Endothelial cell of coronary artery (primary cell): ENCODE data around the gene PIEZO2. TPM values are rescaled to one million over a fixed set of nuclear protein-coding genes. Genes with fewer than 3 reads are reported as not detected.

Experiments used
- total RNA-seq: library from RNA; depleted of rRNA; stranded (reverse); fragments of >200 nt; gene quantifications from 2 replicates; pipeline ENCODE4 v1.2.3, GENCODE V29; 2014

The PIEZO2 gene
- 9.4 and 56.4 TPM in 2 replicates for total RNA-seq

GRCh38 chr18:11149441-11150270, at the start of gene PIEZO2:
Gene PIEZO2 (minus strand): TSS chr18:11149569. CDS start chr18:11148588, 981 bp downstream.

